Hepatocyte (in vitro differentiated cells): ENCODE results near the gene TINCR.

Source experiments
- CTCF ChIP-seq: fragments of 200-600 bp; sonication (generic); IDR thresholded peaks from 2 replicates; pipeline ENCODE4 v1.5.1; 2016; ENCODE audit warnings: antibody characterized with exemption, mild to moderate bottlenecking; ENCODE audit not compliant: poor library complexity
- EZH2 ChIP-seq: fragments of 200-600 bp; sonication (generic); IDR thresholded peaks from 2 replicates; pipeline ENCODE4 v1.6.1; 2016; ENCODE audit warnings: antibody characterized with exemption, mild to moderate bottlenecking, borderline replicate concordance
- EZH2phosphoT487 ChIP-seq: fragments of 200-600 bp; sonication (generic); IDR thresholded peaks from one replicate; pipeline ENCODE4 v1.6.1; 2018; ENCODE audit warnings: antibody characterized with exemption, mild to moderate bottlenecking, low read depth, moderate library complexity; ENCODE audit not compliant: unreplicated experiment, severe bottlenecking

DNA sequence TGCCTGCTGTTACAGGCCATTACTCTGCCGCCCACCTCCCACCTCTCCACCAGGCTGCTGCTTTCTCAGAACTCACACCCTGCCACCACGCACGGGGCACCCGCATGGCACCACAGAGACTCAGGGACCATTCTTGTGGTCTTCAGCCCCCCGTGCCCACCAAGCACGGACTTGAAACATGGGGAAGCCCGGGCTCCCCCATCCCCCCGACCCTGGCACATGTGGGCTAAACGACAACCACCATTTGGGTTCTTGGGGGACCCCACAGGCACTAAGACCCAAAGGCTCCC, 23.1 kb upstream of the TINCR start:
- TF ChIP-seq CTCF: no peak
- no peak for TF ChIP-seq EZH2phosphoT487
- no peak for TF ChIP-seq EZH2
